ENCODE data around the gene SRRM2.

- TF ChIP-seq, protein P1, sequence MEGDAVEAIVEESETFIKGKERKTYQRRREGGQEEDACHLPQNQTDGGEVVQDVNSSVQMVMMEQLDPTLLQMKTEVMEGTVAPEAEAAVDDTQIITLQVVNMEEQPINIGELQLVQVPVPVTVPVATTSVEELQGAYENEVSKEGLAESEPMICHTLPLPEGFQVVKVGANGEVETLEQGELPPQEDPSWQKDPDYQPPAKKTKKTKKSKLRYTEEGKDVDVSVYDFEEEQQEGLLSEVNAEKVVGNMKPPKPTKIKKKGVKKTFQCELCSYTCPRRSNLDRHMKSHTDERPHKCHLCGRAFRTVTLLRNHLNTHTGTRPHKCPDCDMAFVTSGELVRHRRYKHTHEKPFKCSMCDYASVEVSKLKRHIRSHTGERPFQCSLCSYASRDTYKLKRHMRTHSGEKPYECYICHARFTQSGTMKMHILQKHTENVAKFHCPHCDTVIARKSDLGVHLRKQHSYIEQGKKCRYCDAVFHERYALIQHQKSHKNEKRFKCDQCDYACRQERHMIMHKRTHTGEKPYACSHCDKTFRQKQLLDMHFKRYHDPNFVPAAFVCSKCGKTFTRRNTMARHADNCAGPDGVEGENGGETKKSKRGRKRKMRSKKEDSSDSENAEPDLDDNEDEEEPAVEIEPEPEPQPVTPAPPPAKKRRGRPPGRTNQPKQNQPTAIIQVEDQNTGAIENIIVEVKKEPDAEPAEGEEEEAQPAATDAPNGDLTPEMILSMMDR (IDR thresholded peaks at IDR 0.05), result no peak
- TF ChIP-seq POLR2A (IDR thresholded peaks at IDR 0.05), result no peak
Measured at GRCh38 chr16:2784358-2785100, 32.1 kb downstream of the SRRM2 start.
